Right lung (tissue), 5 donors: ENCODE results near the gene PHF12. TPM values are rescaled to one million over a fixed set of nuclear protein-coding genes. Genes with fewer than 3 reads are reported as not detected.
A peak's percentile ranks its signal among the peaks of the same experiment; 100 is the strongest.

Experiments
- DNase-seq, 2 donors: peaks; one replicate each; pipeline ENCODE4 v3.0.0-alpha.2; 2013
- polyA plus RNA-seq, 5 donors: library from polyadenylated mRNA; unstranded; fragments of 120-200 nt; gene quantifications; one replicate each; pipeline versions ENCODE4 v1.2.1 to v1.2.3, GENCODE V29; 2013; ENCODE audit warnings: inconsistent platforms in 1 of 5, low replicate concordance in 1 of 5; ENCODE audit not compliant: insufficient read length in 5 of 5, insufficient read depth in 1 of 5

The PHF12 gene
- polyA plus RNA-seq, 5 donors, result 42.7 to 61.2 (median 57.0) TPM

DNA sequence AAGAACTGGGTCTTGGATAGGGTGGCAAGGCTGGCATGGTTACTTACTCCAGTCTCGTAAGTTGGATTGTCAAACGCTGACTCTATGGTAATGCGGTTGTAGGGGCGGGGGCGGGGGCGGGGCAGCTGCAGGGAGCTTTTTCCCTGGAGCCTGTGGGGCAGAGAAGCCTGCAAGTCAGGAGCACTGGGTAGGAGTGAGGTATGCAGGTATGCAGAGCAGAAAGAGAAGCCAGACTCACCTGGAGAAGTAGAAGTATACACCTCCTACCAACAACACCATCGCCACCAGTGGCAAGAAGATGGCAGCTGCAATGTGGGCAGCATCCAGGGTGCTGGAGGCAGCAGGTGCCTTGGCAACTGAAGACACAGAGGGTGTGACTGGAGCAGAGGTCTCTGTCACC lies 4.8 kb upstream of the PHF12 start:
- no peak for DNase-seq

DNA sequence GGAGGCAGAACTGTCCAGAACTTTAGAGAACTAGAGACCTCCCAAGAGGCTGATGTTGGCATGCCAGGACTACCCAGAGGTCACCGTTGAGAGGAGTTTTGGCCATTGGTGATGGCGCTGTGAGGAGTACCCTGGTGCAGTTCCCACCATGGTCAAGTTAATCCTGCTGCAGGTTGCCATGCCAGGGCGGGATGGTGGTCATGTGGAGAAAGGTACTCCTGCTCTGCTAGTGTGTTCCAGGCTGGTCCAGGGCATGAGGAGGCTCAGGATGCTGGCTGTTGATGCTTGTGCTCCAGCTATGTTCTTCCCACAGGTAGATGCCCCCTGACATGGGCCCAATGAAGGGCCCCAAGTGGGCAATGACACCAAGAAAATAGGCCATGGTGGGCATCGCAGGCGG lies 4.1 kb upstream of the PHF12 start:
- no peak for DNase-seq

- DNase-seq, result no peak
Measured at GRCh38 chr17:28954886-28955285, 3.6 kb upstream of the PHF12 start.

DNA sequence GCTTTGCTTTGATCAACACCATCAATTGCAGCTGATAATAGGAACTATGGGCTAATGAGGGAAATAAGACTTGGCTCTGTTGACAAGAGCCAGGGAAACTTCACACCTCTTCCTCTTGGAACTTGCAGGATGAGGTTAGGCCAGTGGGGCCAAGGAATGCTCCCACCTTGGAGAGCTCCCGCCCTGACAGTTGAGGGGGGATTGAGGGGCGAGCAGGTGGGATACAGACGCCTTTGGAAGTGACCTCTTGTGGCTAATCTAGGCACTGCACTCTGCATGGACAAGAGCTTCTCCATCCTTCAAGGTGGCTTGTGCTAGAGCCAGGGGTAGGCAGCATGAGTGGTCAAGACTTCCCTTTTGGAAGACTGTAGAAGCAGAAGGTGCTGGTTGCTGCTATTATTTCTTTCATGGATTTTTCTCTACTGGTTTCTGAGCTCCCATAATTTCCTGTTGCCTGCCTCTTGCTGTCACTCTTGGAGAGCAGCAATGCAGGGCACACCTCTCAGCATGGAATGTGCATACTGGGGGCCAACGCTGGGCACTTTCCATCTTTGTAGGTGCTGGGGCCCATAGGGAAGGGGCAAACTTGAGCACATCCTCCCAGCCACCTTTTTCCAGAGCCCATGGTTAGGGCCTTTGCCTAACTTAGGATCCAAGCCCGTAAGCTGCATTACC lies 2.3 kb upstream of the PHF12 start:
- no peak for DNase-seq

GRCh38 chr17:28951991-28952975 lies 965 bp upstream of the PHF12 start:
- DNase-seq, result peak; percentile 98

GRCh38 chr17:28950752-28951427 lies 428 bp downstream of the PHF12 start:
- no peak for DNase-seq

GRCh38 chr17:28950017-28950751 lies 1.1 kb downstream of the PHF12 start:
- peak in 1 of 2 donors; percentile 50 for DNase-seq

GRCh38 chr17:28949185-28950016 lies 1.9 kb downstream of the PHF12 start:
- peak; percentile 60 to 67 for DNase-seq

DNA sequence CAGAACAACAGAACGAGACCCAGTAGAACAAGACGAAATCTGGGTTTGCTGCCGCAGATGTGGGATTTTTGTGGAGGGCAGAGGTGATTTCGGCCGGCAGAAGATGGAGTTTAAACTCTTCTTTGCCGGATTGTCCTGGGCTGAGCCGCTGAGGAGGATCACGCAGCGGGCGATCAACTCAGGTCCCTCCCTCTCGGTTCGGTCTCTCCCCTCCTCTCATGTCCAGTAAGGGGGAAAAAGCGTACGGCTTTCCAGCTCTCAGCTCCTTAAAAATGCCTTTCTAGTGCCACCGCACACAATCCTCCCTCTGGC lies 2.5 kb downstream of the PHF12 start:
- no peak for DNase-seq

GRCh38 chr17:28948342-28948741 lies 3.0 kb downstream of the PHF12 start:
- no peak for DNase-seq

DNA sequence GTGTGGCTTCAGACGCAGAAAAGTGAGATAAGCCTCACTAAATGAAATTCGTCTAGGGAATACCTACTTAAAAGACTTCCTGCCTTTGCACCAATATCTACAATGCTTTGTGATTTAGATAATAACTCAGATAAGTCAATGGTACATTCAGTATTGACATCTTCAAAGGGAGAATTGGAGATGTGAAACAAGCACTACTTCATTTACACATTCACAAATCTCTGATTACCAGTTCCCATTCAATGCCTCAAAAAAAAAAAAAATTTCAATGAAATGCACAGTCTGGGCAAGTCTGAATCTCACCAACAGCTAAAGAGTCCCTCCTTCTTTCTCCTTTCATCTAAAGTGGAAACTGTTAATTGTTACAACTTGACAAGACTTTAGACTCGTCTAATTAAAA lies 3.7 kb downstream of the PHF12 start:
- no peak for DNase-seq

DNA sequence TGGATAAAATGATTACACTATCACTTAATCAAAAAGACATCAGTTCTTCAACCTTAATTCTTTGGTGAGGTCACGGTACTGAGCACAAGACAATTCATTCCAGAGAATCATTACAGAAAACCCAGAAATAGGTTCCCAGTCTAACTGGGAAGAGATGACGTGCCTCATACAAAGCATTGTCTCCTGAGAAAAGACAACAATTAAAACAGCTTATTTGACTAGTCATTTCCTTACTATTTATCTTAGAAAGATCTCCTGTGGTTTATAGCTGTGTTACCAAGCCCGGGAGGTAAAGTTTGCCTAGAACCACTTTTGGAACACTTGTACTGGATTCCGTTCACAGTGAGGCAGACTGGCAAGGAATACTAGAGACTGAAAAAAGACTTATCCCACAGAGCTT lies 5.1 kb downstream of the PHF12 start:
- no peak for DNase-seq

GRCh38 chr17:28944862-28945741 lies 6.2 kb downstream of the PHF12 start:
- DNase-seq, result no peak

- DNase-seq, result no peak
Measured at GRCh38 chr17:28944343-28944742, 7.0 kb downstream of the PHF12 start.

DNA sequence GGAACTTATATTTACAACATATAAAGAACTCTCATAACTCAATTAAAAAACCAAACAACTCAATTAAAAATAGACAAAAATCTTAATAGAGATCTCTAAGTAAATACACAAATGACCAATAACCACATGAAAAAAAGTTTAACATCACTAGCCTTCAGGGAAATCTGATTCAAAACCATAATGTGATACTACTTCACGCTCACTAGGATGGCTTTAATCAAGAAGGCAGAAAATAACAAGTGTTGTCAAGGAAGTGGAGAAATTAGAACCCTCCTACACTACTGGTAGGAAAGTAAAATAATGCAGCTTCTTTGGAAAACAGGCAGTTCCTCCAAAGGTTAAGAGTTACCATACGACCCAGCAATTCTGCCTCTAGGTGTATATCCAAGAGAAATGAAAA lies 8.4 kb downstream of the PHF12 start:
- DNase-seq, result no peak

- DNase-seq, result no peak
Measured at GRCh38 chr17:28941251-28941650, 10.1 kb downstream of the PHF12 start.

DNA sequence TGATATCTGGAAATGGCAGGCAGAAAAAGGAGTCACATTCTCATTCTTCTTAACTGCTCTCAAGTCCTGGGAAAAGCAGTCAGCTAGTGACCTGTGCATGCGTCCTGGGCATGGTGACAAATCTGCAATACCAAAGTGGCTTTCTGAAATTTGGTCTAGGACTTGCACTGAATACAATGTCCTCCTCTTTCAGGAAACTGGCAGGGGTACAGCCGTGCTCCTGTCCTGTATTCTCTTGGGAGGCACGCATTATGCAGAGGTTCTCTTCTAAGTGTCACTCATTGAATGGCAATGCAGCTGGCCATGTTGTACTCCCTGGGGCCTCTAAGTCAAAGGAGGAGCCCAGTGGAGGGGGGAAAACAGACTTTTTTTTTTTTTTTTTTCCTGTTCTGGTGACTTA lies 10.6 kb downstream of the PHF12 start:
- no peak for DNase-seq

- no peak for DNase-seq
Measured at GRCh38 chr17:28940142-28940541, 11.2 kb downstream of the PHF12 start.

- no peak for DNase-seq
Measured at GRCh38 chr17:28938552-28938951, 12.8 kb downstream of the PHF12 start.
